H1 (cell line): ENCODE measurements around the gene YTHDC2.

Source experiments
- ATF2 ChIP-seq: IDR thresholded peaks from 2 replicates; pipeline ENCODE4 v1.6.1; 2012; ENCODE audit warnings: low read length, inconsistent platforms
- BRCA1 ChIP-seq: IDR thresholded peaks from 2 replicates; pipeline ENCODE4 v1.6.1; 2012; ENCODE audit warnings: low read depth, low read length, improper control_type of control experiment
- CBX5 ChIP-seq: fragments of 300-800, 300-1000 bp; sonication (generic); IDR thresholded peaks from 2 replicates; pipeline ENCODE4 v1.7.1; 2016; ENCODE audit warnings: antibody characterized with exemption, low read length, low read depth
- CTCF ChIP-seq, 3 experiments: IDR thresholded peaks; 1 replicate in 2 of 3; 2 replicates in 1 of 3; pipeline versions ENCODE4 v1.5.1 to v1.6.1; 2011; ENCODE audit warnings: low read length in 3 of 3, mild to moderate bottlenecking in 3 of 3, inconsistent platforms in 2 of 3, low read depth in 1 of 3, moderate library complexity in 1 of 3; ENCODE audit not compliant: insufficient read depth in 1 of 3; ENCODE audit errors: control extremely low read depth in 1 of 3
- EGR1 ChIP-seq: IDR thresholded peaks from 2 replicates; pipeline ENCODE4 v1.6.1; 2011; ENCODE audit warnings: low read depth, low read length, borderline replicate concordance
- EP300 ChIP-seq, 2 experiments: IDR thresholded peaks; 1 replicate in 1 of 2; 2 replicates in 1 of 2; pipeline ENCODE4 v1.6.1; 2011 to 2012; ENCODE audit warnings: low read depth in 2 of 2, low read length in 2 of 2, mild to moderate bottlenecking in 2 of 2, borderline replicate concordance in 1 of 2, inconsistent platforms in 1 of 2, moderate library complexity in 1 of 2
- EZH2 ChIP-seq: fragments of 200-600 bp; sonication (generic); IDR thresholded peaks from 2 replicates; pipeline ENCODE4 v1.7.1; 2012; ENCODE audit warnings: low read depth, mild to moderate bottlenecking, moderate library complexity, low read length, inconsistent platforms; ENCODE audit not compliant: severe bottlenecking
- POLR2A ChIP-seq, 2 experiments: IDR thresholded peaks; 1 replicate in 1 of 2; 2 replicates in 1 of 2; pipeline ENCODE4 v1.6.1; 2011; ENCODE audit warnings: low read depth in 2 of 2, low read length in 2 of 2, mild to moderate bottlenecking in 2 of 2; ENCODE audit errors: control extremely low read depth in 1 of 2
- POLR2AphosphoS5 ChIP-seq: IDR thresholded peaks from 2 replicates; pipeline ENCODE4 v1.6.1; 2011; ENCODE audit warnings: low read depth, low read length
- RBBP5 ChIP-seq: IDR thresholded peaks from 2 replicates; pipeline ENCODE4 v1.7.1; 2012; ENCODE audit warnings: low read depth, mild to moderate bottlenecking, inconsistent platforms, low read length, moderate library complexity, borderline replicate concordance
- USF2 ChIP-seq: IDR thresholded peaks from 2 replicates; pipeline ENCODE4 v1.6.1; 2011; ENCODE audit warnings: low read length, improper control_type of control experiment
- ZNF274 ChIP-seq: IDR thresholded peaks from 2 replicates; pipeline ENCODE4 v1.7.0; 2012; ENCODE audit warnings: low read length, borderline replicate concordance; ENCODE audit errors: extremely low read depth

- TF ChIP-seq POLR2AphosphoS5 (no peak), CBX5 (no peak), CTCF (IDR thresholded peaks at IDR 0.05; ENCODE audit: control extremely low read depth in 1 of 3, insufficient read depth in 1 of 3, low read depth in 1 of 3, low read length in 3 of 3) (no peak), POLR2A (IDR thresholded peaks at IDR 0.05; ENCODE audit: control extremely low read depth in 1 of 2, low read depth in 2 of 2, low read length in 2 of 2) (no peak), EZH2 (no peak), EP300 (IDR thresholded peaks at IDR 0.05; ENCODE audit: borderline replicate concordance in 1 of 2, low read depth in 2 of 2, low read length in 2 of 2) (no peak), BRCA1 (no peak), EGR1 (no peak), ZNF274 (no peak), RBBP5 (no peak), USF2 (no peak), ATF2 (no peak)
These were observed 5.4 kb downstream of the YTHDC2 start for GRCh38 chr5:113518884-113519283.
